Mammary epithelial cell (primary cell): ENCODE results near the gene UNC5A.

Source experiments
- EZH2 ChIP-seq: IDR thresholded peaks from 2 replicates; pipeline ENCODE4 v1.6.1; 2012; ENCODE audit warnings: low read length, inconsistent platforms, borderline replicate concordance
- TF ChIP-seq, protein P1 (sequence below), 2 donors: IDR thresholded peaks in 1 of 2; conservative IDR thresholded peaks in 1 of 2; 2 replicates each; pipeline ENCODE4 v1.5.1; 2011 to 2012; ENCODE audit warnings: inconsistent platforms in 2 of 2, low read length in 2 of 2, mild to moderate bottlenecking in 2 of 2, control low read depth in 1 of 2, low read depth in 1 of 2; ENCODE audit not compliant: insufficient read depth in 1 of 2; ENCODE audit errors: extremely low read depth in 1 of 2

- TF ChIP-seq, protein P1, sequence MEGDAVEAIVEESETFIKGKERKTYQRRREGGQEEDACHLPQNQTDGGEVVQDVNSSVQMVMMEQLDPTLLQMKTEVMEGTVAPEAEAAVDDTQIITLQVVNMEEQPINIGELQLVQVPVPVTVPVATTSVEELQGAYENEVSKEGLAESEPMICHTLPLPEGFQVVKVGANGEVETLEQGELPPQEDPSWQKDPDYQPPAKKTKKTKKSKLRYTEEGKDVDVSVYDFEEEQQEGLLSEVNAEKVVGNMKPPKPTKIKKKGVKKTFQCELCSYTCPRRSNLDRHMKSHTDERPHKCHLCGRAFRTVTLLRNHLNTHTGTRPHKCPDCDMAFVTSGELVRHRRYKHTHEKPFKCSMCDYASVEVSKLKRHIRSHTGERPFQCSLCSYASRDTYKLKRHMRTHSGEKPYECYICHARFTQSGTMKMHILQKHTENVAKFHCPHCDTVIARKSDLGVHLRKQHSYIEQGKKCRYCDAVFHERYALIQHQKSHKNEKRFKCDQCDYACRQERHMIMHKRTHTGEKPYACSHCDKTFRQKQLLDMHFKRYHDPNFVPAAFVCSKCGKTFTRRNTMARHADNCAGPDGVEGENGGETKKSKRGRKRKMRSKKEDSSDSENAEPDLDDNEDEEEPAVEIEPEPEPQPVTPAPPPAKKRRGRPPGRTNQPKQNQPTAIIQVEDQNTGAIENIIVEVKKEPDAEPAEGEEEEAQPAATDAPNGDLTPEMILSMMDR (conservative IDR thresholded peaks at IDR 0.05 in 1 of 2, IDR thresholded peaks at IDR 0.05 in 1 of 2; ENCODE audit: extremely low read depth in 1 of 2, insufficient read depth in 1 of 2, low read depth in 1 of 2, low read length in 2 of 2): no peak
- no peak for TF ChIP-seq EZH2
These were observed 19.4 kb upstream of the UNC5A start for GRCh38 chr5:176790941-176791340.
